CD4-positive, alpha-beta T cell (primary cell): ENCODE results near the gene RNASET2. TPM values are rescaled to one million over a fixed set of nuclear protein-coding genes. Genes with fewer than 3 reads are reported as not detected.

Source experiments
- ATAC-seq: fragments of 200-7000 bp; cut with Tn5 transposase; one replicate; pipeline ENCODE4 v1.10.0; 2022; ENCODE audit warnings: mild to moderate bottlenecking; ENCODE audit not compliant: poor library complexity
- CTCF ChIA-PET: fragments of 350-600 bp; sonication (Branson Sonifier 250); formaldehyde crosslinking; loops from one replicate; lab custom pipeline; 2021; ENCODE audit warnings: antibody characterized with exemption, inconsistent platforms; lab: Charles Lee
- POLR2A ChIA-PET: fragments of 350-600 bp; sonication (Branson Sonifier 250); formaldehyde crosslinking; loops from one replicate; lab custom pipeline; 2021; ENCODE audit warnings: antibody characterized with exemption, inconsistent platforms; lab: Charles Lee
- DNase-seq, 14 experiments: peaks; one replicate each; pipeline ENCODE4 v3.0.0-alpha.2; 2013 to 2020; ENCODE audit warnings: mixed read lengths in 2 of 14
- H3K27ac ChIP-seq, 2 donors: one replicate each; pipeline versions ENCODE4 v1.5.1 to v1.7.0; 2013; ENCODE audit warnings: low read length in 2 of 2, low read depth in 1 of 2, mild to moderate bottlenecking in 1 of 2
- H3K27me3 ChIP-seq, 2 experiments: 1 replicate in 1 of 2; 2 replicates in 1 of 2; pipeline versions ENCODE4 v1.6.1 to v1.7.0; 2013; ENCODE audit warnings: low read length in 2 of 2, control low read depth in 1 of 2, mild to moderate bottlenecking in 1 of 2, moderate library complexity in 1 of 2; ENCODE audit not compliant: insufficient read depth in 2 of 2, control insufficient read depth in 1 of 2
- H3K36me3 ChIP-seq: one replicate; pipeline ENCODE4 v1.6.1; 2013; ENCODE audit warnings: low read length, control low read depth; ENCODE audit not compliant: insufficient read depth
- H3K4me1 ChIP-seq: one replicate; pipeline ENCODE4 v1.6.1; 2013; ENCODE audit warnings: low read length, control low read depth; ENCODE audit not compliant: insufficient read depth
- H3K4me3 ChIP-seq: one replicate; pipeline ENCODE4 v1.5.1; 2013; ENCODE audit warnings: mild to moderate bottlenecking, low read length, moderate library complexity
- H3K9me3 ChIP-seq, 2 experiments: 1 replicate in 1 of 2; 2 replicates in 1 of 2; pipeline versions ENCODE4 v1.6.1 to v1.7.0; 2013; ENCODE audit warnings: low read length in 2 of 2, mild to moderate bottlenecking in 2 of 2, control low read depth in 1 of 2, moderate library complexity in 1 of 2; ENCODE audit not compliant: control insufficient read depth in 1 of 2, insufficient read depth in 1 of 2
- H3K27ac Mint-ChIP-seq: one replicate; pipeline ENCODE4 v1.8.0; 2020; ENCODE audit warnings: mixed read lengths
- H3K27me3 Mint-ChIP-seq: one replicate; pipeline ENCODE4 v1.8.0; 2021; ENCODE audit warnings: mixed read lengths
- H3K36me3 Mint-ChIP-seq: one replicate; pipeline ENCODE4 v1.8.0; 2021; ENCODE audit warnings: low read depth, mixed read lengths
- H3K4me1 Mint-ChIP-seq: one replicate; pipeline ENCODE4 v1.8.0; 2021; ENCODE audit warnings: low read depth, mixed read lengths
- H3K4me3 Mint-ChIP-seq: one replicate; pipeline ENCODE4 v1.8.0; 2020; ENCODE audit warnings: mild to moderate bottlenecking, mixed read lengths
- H3K9me3 Mint-ChIP-seq: one replicate; pipeline ENCODE4 v1.8.0; 2020; ENCODE audit warnings: mixed read lengths
- CTCF ChIP-seq: fragments of 200-600 bp; IDR thresholded peaks from one replicate; pipeline ENCODE4 v1.8.0; 2022; ENCODE audit warnings: antibody characterized with exemption, mild to moderate bottlenecking
- intact Hi-C, 2 experiments: fragments of 100-400 bp; cut with DNase I in 1 of 2; cut with micrococcal nuclease in 1 of 2; formaldehyde crosslinking; loops; one replicate each; pipeline versions ENCODE4 v1.15.1 to v1.9.0; 2023 to 2025; cut with DNase I, micrococcal nuclease
- total RNA-seq, 174 experiments: library from RNA in 2 of 174; stranded (reverse) in 2 of 174; gene quantifications; one replicate each; pipeline ENCODE4 v1.2.3 and lab custom pipeline; 2021 to 2026

RNASET2 gene
- total RNA-seq, 2 experiments from 2014 or later: 164 to 165 TPM

DNA sequence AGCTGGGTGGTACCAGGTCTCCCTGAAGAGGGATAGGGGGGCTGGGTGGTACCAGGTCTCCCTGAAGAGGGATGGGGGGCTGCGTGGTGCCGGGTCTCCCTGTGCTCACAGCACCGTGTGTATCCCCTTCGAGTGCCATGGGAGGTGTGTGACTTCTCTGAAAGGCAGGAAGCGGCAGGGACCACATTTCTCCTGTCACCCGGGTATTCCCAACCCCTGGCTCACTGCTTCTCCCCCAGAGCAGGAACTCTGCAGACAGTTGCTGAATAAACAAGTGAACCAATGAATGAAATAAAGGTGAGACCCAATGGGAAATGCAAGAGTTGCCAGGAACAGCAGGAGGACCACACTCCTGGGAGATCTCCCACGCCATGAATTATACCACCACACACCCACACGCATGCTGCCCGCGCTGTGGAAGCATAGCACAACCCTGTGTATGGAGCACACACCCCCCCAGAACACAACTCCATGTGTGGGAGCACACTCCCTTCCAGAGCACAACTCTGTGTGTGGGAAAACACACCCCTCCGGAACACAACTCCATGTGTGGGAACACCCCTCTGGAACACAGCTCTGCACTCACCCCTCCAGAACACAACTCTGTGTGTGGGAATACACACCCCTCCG is 50.7 kb downstream of the RNASET2 start:
- Mint-ChIP-seq H3K27ac (no peak overlapping the region), H3K36me3 (no peaks in the 10 kb centered on the region), H3K9me3 (no peaks in the 10 kb centered on the region), H3K4me3 (no peak overlapping the region), H3K27me3 (no peaks in the 10 kb centered on the region), H3K4me1 (peaks cover 23% of the 10 kb centered on the region)
- Histone ChIP-seq H3K27ac (no peak overlapping the region), H3K4me3 (no peak overlapping the region), H3K4me1 (peaks cover 20% of the 10 kb centered on the region), H3K36me3 (no peaks in the 10 kb centered on the region), H3K27me3 (no peaks in the 10 kb centered on the region), H3K9me3 (peaks cover 0 to 18% of the 10 kb centered on the region in 2 experiments)
- ATAC-seq (no peak), DNase-seq (no peak)
- intact Hi-C loops: no loop called here
- ChIA-PET CTCF (no interaction called here), POLR2A (no interaction called here)
- TF ChIP-seq CTCF: no peak

DNA sequence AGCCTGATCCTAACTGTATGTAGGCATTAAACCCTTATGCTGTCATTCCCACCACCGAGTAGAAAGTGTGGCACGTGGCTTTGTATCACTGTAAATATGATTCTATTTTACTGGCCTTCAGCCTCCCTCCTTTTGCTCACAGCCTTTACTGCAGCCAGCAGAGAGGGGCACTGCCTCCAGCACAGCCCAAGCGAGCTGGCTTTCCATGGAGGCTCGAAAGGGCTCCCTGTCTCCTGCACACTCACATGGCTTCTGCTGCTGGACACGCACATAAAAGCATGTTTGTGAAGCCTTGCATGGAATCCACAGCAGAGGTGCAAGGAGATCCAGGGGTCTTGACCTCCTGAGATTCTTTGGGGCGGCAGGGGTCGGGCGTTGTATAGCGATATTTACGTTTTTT is 51.3 kb downstream of the RNASET2 start:
- Histone ChIP-seq H3K27me3 (no peaks in the 10 kb centered on the region), H3K4me3 (no peak overlapping the region), H3K36me3 (no peaks in the 10 kb centered on the region), H3K4me1 (peaks cover 20% of the 10 kb centered on the region), H3K27ac (no peak overlapping the region), H3K9me3 (peaks cover 0 to 24% of the 10 kb centered on the region in 2 experiments)
- Mint-ChIP-seq H3K4me1 (peaks cover 23% of the 10 kb centered on the region), H3K27me3 (no peaks in the 10 kb centered on the region), H3K4me3 (no peak overlapping the region), H3K36me3 (no peaks in the 10 kb centered on the region), H3K27ac (no peak overlapping the region), H3K9me3 (no peaks in the 10 kb centered on the region)
- CTCF ChIA-PET: no interaction called here
- DNase-seq: no peak
- no peak for TF ChIP-seq CTCF
- intact Hi-C loops: no loop called here
- no peak for ATAC-seq
- POLR2A ChIA-PET: no interaction called here

- H3K27ac Mint-ChIP-seq: no peak overlapping the region
- TF ChIP-seq CTCF: no peak
These were observed 52.1 kb downstream of the RNASET2 start for GRCh38 chr6:166904101-166904746.

More at GRCh38 chr6:166904101-166904746, 52.1 kb downstream of the RNASET2 start:
- intact Hi-C loops: no loop called here
- no peak overlapping the region for H3K4me3 ChIP-seq
- Mint-ChIP-seq H3K4me3 (no peak overlapping the region), H3K27me3 (no peaks in the 10 kb centered on the region), H3K36me3 (no peaks in the 10 kb centered on the region), H3K4me1 (peaks cover 22% of the 10 kb centered on the region), H3K9me3 (no peaks in the 10 kb centered on the region)
- DNase-seq (no peak), ATAC-seq (no peak)
- H3K27me3 ChIP-seq: no peaks in the 10 kb centered on the region
- no peaks in the 10 kb centered on the region for H3K36me3 ChIP-seq
- H3K27ac ChIP-seq: no peak overlapping the region
- ChIA-PET POLR2A (no interaction called here), CTCF (no interaction called here)
- peaks cover 20% of the 10 kb centered on the region for H3K4me1 ChIP-seq
- peaks cover 0 to 25% of the 10 kb centered on the region in 2 experiments for H3K9me3 ChIP-seq
